NCI-H1048 (cell line): ENCODE data around the gene LRRC43.
"Not testable (repeated sequence)": the region's sequence is repeated elsewhere in the genome, so short reads cannot be mapped to it uniquely, and the experiment has no call there.

Experiments used
- DNase-seq: peaks from one replicate; lab custom pipeline; 2025; lab: John Stamatoyannopoulos, UW

LRRC43 gene

GRCh38 chr12:122194804-122195203 is 11.9 kb downstream of the LRRC43 start:
- DNase-seq, result no peak

GRCh38 chr12:122195405-122195804 is 12.5 kb downstream of the LRRC43 start:
- no peak for DNase-seq

- DNase-seq, result no peak
Measured at GRCh38 chr12:122197612-122197966, 14.7 kb downstream of the LRRC43 start.

- no peak for DNase-seq
Measured at GRCh38 chr12:122199484-122200355, 16.8 kb downstream of the LRRC43 start.

- DNase-seq, result no peak
Measured at GRCh38 chr12:122200541-122201175, 17.7 kb downstream of the LRRC43 start.

- DNase-seq, result no peak
Measured at GRCh38 chr12:122201381-122201780, 18.5 kb downstream of the LRRC43 start.

GRCh38 chr12:122202017-122202416 is 19.1 kb downstream of the LRRC43 start:
- DNase-seq, result no peak

- DNase-seq, result not testable (repeated sequence)
Measured at GRCh38 chr12:122202811-122203210, 19.9 kb downstream of the LRRC43 start.

GRCh38 chr12:122203301-122204166 is 20.6 kb downstream of the LRRC43 start, which contains the start of gene B3GNT4:
Gene B3GNT4, plus strand, starts transcription at chr12:122203709. Its CDS starts 910 bp downstream, at chr12:122204619.
- no peak for DNase-seq

- DNase-seq, result no peak
Measured at GRCh38 chr12:122204167-122205052, 21.5 kb downstream of the LRRC43 start.

- no peak for DNase-seq
Measured at GRCh38 chr12:122205053-122205925, 22.4 kb downstream of the LRRC43 start.

GRCh38 chr12:122206111-122206881 is 23.4 kb downstream of the LRRC43 start:
- no peak for DNase-seq

- DNase-seq, result no peak
Measured at GRCh38 chr12:122206976-122207375, 24.1 kb downstream of the LRRC43 start.

GRCh38 chr12:122207391-122207790 is 24.5 kb downstream of the LRRC43 start:
- no peak for DNase-seq

GRCh38 chr12:122208073-122208820 is 25.3 kb downstream of the LRRC43 start:
- DNase-seq, result no peak

- no peak for DNase-seq
Measured at GRCh38 chr12:122215771-122216170, 32.8 kb downstream of the LRRC43 start.

- no peak for DNase-seq
Measured at GRCh38 chr12:122216445-122216844, 33.5 kb downstream of the LRRC43 start.

- DNase-seq, result peak; percentile 96
Measured at GRCh38 chr12:122225683-122226365, 42.9 kb downstream of the LRRC43 start, which contains the start of gene DIABLO. Gene DIABLO, minus strand, starts transcription at chr12:122226052. Its CDS starts 38 bp downstream, at chr12:122226014.
